ENCODE measurements around the gene SLC15A5.

DNA sequence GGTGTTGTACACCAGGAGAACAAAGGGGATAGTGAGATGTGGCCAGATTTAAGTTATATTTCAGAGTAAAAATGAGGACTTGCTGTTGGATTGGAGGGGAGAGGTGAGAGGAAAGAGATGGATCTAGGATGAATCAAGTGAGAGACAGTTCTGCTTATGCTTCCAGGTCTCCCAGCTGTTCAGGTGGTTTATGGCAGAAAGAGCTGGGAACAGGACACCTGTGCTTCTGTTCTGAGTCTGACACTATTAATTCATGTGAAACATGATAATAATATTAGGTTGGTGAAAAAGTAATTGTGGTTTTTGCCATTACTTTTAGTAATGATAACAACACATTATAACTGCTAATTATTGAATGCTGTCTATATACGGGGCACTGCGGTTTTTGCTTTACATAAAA is 55.7 kb downstream of the SLC15A5 start:
- TF ChIP-seq POLR2AphosphoS5 (IDR thresholded peaks at IDR 0.05; ENCODE audit: borderline replicate concordance, low read depth, low read length) (no peak), EZH2 (IDR thresholded peaks at IDR 0.05) (no peak)
